K562 (cell line): ENCODE results near the gene ALDH9A1. TPM values are rescaled to one million over a fixed set of nuclear protein-coding genes. Genes with fewer than 3 reads are reported as not detected.

Experiments
- CAMTA2 ChIP-seq: fragments of 250-450 bp; sonication (Bioruptor Pico); conservative IDR thresholded peaks from 2 replicates; pipeline ENCODE4 v1.5.1; 2022
- CGGBP1 ChIP-seq: fragments of 250-450 bp; sonication (Bioruptor Pico); IDR thresholded peaks from 2 replicates; pipeline ENCODE4 v1.9.0; 2021; ENCODE audit warnings: mild to moderate bottlenecking
- CXXC5 ChIP-seq: fragments of 250-450 bp; sonication (Bioruptor Pico); IDR thresholded peaks from 2 replicates; pipeline ENCODE4 v1.8.0; 2022; ENCODE audit warnings: inconsistent platforms, mild to moderate bottlenecking, moderate library complexity
- ELF2 ChIP-seq: fragments of 250-450 bp; sonication (Bioruptor Pico); IDR thresholded peaks from 2 replicates; pipeline ENCODE4 v1.5.0; 2021; ENCODE audit warnings: mild to moderate bottlenecking
- FOXP1 ChIP-seq: sonication (generic); formaldehyde crosslinking; IDR thresholded peaks from 2 replicates; pipeline ENCODE4 v1.8.0; 2022; ENCODE audit warnings: mild to moderate bottlenecking, missing genetic modification reagents
- HBP1 ChIP-seq: fragments of 450-650 bp; formaldehyde crosslinking; IDR thresholded peaks from 2 replicates; pipeline ENCODE4 v1.4.0; 2022; ENCODE audit warnings: missing genetic modification characterization
- LCOR ChIP-seq: sonication (generic); formaldehyde crosslinking; IDR thresholded peaks from 2 replicates; pipeline ENCODE4 v1.8.0; 2022; ENCODE audit warnings: mild to moderate bottlenecking, missing genetic modification reagents
- MBD1 ChIP-seq: fragments of 250-450 bp; sonication (Bioruptor Pico); IDR thresholded peaks from 2 replicates; pipeline ENCODE4 v1.8.0; 2022; ENCODE audit warnings: inconsistent platforms
- MLLT1 ChIP-seq, 2 experiments: fragments of 450-650 bp; IDR thresholded peaks; 2 replicates each; pipeline ENCODE4 v1.6.1; 2016
- NRF1 ChIP-seq, 2 experiments: fragments of 450-650 bp; IDR thresholded peaks in 1 of 2; conservative IDR thresholded peaks in 1 of 2; 2 replicates each; pipeline ENCODE4 v1.6.1; 2014; ENCODE audit warnings: mild to moderate bottlenecking in 2 of 2
- RUNX1 ChIP-seq: sonication (generic); IDR thresholded peaks from 2 replicates; pipeline ENCODE4 v1.6.1; 2016; ENCODE audit warnings: antibody characterized with exemption, low read depth
- SAP30 ChIP-seq: fragments of 200-600 bp; sonication (generic); IDR thresholded peaks from 2 replicates; pipeline ENCODE4 v1.6.1; 2012; ENCODE audit warnings: borderline replicate concordance, low read depth, mild to moderate bottlenecking, moderate library complexity, low read length, control low read depth, inconsistent platforms; ENCODE audit not compliant: insufficient read depth, poor library complexity, severe bottlenecking
- SLC30A9 ChIP-seq: fragments of 250-450 bp; sonication (Bioruptor Pico); IDR thresholded peaks from 2 replicates; pipeline ENCODE4 v1.8.0; 2022; ENCODE audit warnings: mild to moderate bottlenecking, moderate library complexity
- SP1 ChIP-seq: sonication (generic); formaldehyde crosslinking; IDR thresholded peaks from 2 replicates; pipeline ENCODE4 v1.8.1; 2022; ENCODE audit warnings: mild to moderate bottlenecking, missing genetic modification reagents
- STAT5B ChIP-seq: fragments of 250-450 bp; sonication (Bioruptor Pico); IDR thresholded peaks from 2 replicates; pipeline ENCODE4 v1.8.0; 2021; ENCODE audit warnings: mild to moderate bottlenecking, inconsistent platforms
- THAP12 ChIP-seq: fragments of 250-450 bp; sonication (Bioruptor Pico); IDR thresholded peaks from 2 replicates; pipeline ENCODE4 v1.9.0; 2021; ENCODE audit warnings: mild to moderate bottlenecking, inconsistent platforms
- ZBTB17 ChIP-seq: fragments of 450-650 bp; formaldehyde crosslinking; IDR thresholded peaks from 2 replicates; pipeline ENCODE4 v1.4.0; 2020; ENCODE audit warnings: mild to moderate bottlenecking
- ZC3H8 ChIP-seq: fragments of 450-650 bp; IDR thresholded peaks from 2 replicates; pipeline ENCODE4 v1.6.1; 2017
- ZNF41 ChIP-seq: fragments of 250-450 bp; sonication (Bioruptor Pico); conservative IDR thresholded peaks from 2 replicates; pipeline ENCODE4 v1.4.0; 2020; ENCODE audit warnings: mild to moderate bottlenecking
- polyA plus RNA-seq, 8 experiments: library from polyadenylated mRNA; depleted of rRNA in 4 of 8; stranded (reverse) in 5 of 8; unstranded in 3 of 8; fragments of >200 nt; fragmentation: Nextera tagmentation in 2 of 8; fragmentation: Illumina TruSeq in 1 of 8; extraction: Ambion mirVana in 2 of 8; extraction: Trizol in 1 of 8; gene quantifications; 2 replicates each; pipeline versions ENCODE4 v1.2.1 to v1.2.3, GENCODE V29; 2011 to 2014; ENCODE audit warnings: inconsistent platforms in 1 of 8, missing spikeins in 1 of 8
- total RNA-seq, 7 experiments: library from RNA; depleted of rRNA in 6 of 7; stranded (reverse); fragments of >200 nt in 6 of 7; fragmentation: Illumina TruSeq in 2 of 7; extraction: Trizol in 2 of 7; gene quantifications; 2 replicates each; pipeline versions ENCODE4 v1.2.1 to v1.2.3, GENCODE V29; 2011 to 2021; ENCODE audit warnings: low replicate concordance in 1 of 7

ALDH9A1 gene
- total and polyA plus RNA-seq, 9 of the 15 experiments (the other 6 are each of a cell fraction or from before 2014, with no cell fraction given), result 26.5 to 54.3 (median 39.2) TPM

GRCh38 chr1:165630629-165631341 is 67.6 kb downstream of the ALDH9A1 start, which contains the start of gene MGST3 (continued):
- TF ChIP-seq MLLT1 (IDR thresholded peaks at IDR 0.05) (peak in 1 of 2 experiments; percentile 41; a peak in 1 of 4 replicates), CXXC5 (peak; percentile 98), ZBTB17 (CRISPR knock-in tag) (peak; percentile 81), CAMTA2 (CRISPR knock-in tag) (0 out of 2 replicates have a peak, but pooled peaks have one; percentile 48), NRF1 (conservative IDR thresholded peaks at IDR 0.05 in 1 of 2, IDR thresholded peaks at IDR 0.05 in 1 of 2) (peak; percentile 95 to 96), SLC30A9 (CRISPR knock-in tag) (no peak), LCOR (CRISPR knock-in tag) (peak; percentile 76; the same call in 1 of the 2 replicates), MBD1 (no peak), SAP30 (peak; percentile 51), ZNF41 (no peak), SP1 (CRISPR knock-in tag) (peak; percentile 80), STAT5B (CRISPR knock-in tag) (no peak), HBP1 (CRISPR knock-in tag) (no peak), ELF2 (CRISPR knock-in tag) (no peak), ZC3H8 (no peak), CGGBP1 (CRISPR knock-in tag) (no peak), THAP12 (peak; percentile 76; the same call in 1 of the 2 replicates), FOXP1 (CRISPR knock-in tag) (peak; percentile 92), RUNX1 (0 out of 2 replicates have a peak, but pooled peaks have one; percentile 36)
